Uterus (tissue), 4 donors: Measurements from ENCODE around the gene AKIRIN2. TPM values are rescaled to one million over a fixed set of nuclear protein-coding genes. Genes with fewer than 3 reads are reported as not detected.

Source experiments
- DNase-seq, 2 donors: peaks; one replicate each; pipeline ENCODE4 v3.0.0-alpha.2; 2019 to 2020
- H3K27ac ChIP-seq, 2 donors: fragments of 200-600 bp; sonication (generic); 1 replicate in 1 of 2; 2 replicates in 1 of 2; pipeline ENCODE4 v1.5.1; 2016 to 2018
- H3K27me3 ChIP-seq, 2 donors: fragments of 200-600 bp; sonication (generic); one replicate each; pipeline ENCODE4 v1.5.1; 2018 to 2019; ENCODE audit warnings: control low read depth in 1 of 2
- H3K36me3 ChIP-seq, 2 donors: fragments of 200-600 bp; sonication (generic); one replicate each; pipeline ENCODE4 v1.5.1; 2019; ENCODE audit warnings: control low read depth in 1 of 2
- H3K4me1 ChIP-seq, 2 donors: fragments of 200-600 bp; sonication (generic); one replicate each; pipeline ENCODE4 v1.5.1; 2018 to 2019; ENCODE audit warnings: control low read depth in 1 of 2
- H3K4me3 ChIP-seq, 2 donors: fragments of 200-600 bp; sonication (generic); 1 replicate in 1 of 2; 2 replicates in 1 of 2; pipeline ENCODE4 v1.5.1; 2018 to 2019; ENCODE audit warnings: mild to moderate bottlenecking in 1 of 2
- H3K9me3 ChIP-seq, 2 donors: fragments of 200-600 bp; sonication (generic); one replicate each; pipeline ENCODE4 v1.5.1; 2019; ENCODE audit warnings: control low read depth in 1 of 2
- POLR2A ChIP-seq, 2 donors: fragments of 450-650 bp; IDR thresholded peaks; one replicate each; pipeline ENCODE4 v1.6.1; 2016; ENCODE audit warnings: antibody characterized with exemption in 2 of 2, mild to moderate bottlenecking in 1 of 2, moderate library complexity in 1 of 2
- intact Hi-C: fragments of 100-400 bp; cut with DNase I; formaldehyde crosslinking; loops from one replicate; pipeline ENCODE4 v1.15.1; 2023; ENCODE audit warnings: low total_unique reads
- total RNA-seq, 4 donors: library from RNA; depleted of rRNA in 3 of 4; stranded (reverse); fragments of >200 nt in 3 of 4; gene quantifications; one replicate each; pipeline versions ENCODE4 v1.1.0 to v1.2.4, GENCODE V29; 2014 to 2023
- TF ChIP-seq, protein P1 (sequence below), 4 experiments: fragments of 200-600 bp in 2 of 4; fragments of 450-650 bp in 2 of 4; sonication (generic) in 2 of 4; IDR thresholded peaks; one replicate each; pipeline ENCODE4 v1.5.1; 2016 to 2019; ENCODE audit warnings: antibody characterized with exemption in 4 of 4, mild to moderate bottlenecking in 2 of 4, moderate library complexity in 1 of 4
- donor health status: DM: yes; HTN: yes; CAD: no.

Gene AKIRIN2
- total RNA-seq, 4 donors from 2014 or later: 6.9 to 41.5 (median 24.8) TPM

GRCh38 chr6:87667032-87667431 is 35.0 kb downstream of the AKIRIN2 start:
- intact Hi-C loops: no loop called here
- H3K36me3 ChIP-seq: no peaks in the 10 kb centered on the region

GRCh38 chr6:87664921-87665485 is 37.0 kb downstream of the AKIRIN2 start:
- Histone ChIP-seq H3K4me1 (no peaks in the 10 kb centered on the region), H3K27me3 (no peaks in the 10 kb centered on the region), H3K27ac (no peak overlapping the region), H3K36me3 (no peaks in the 10 kb centered on the region), H3K4me3 (no peak overlapping the region), H3K9me3 (no peaks in the 10 kb centered on the region)
- intact Hi-C loops: no loop called here
- no peak for DNase-seq
- TF ChIP-seq, protein P1, sequence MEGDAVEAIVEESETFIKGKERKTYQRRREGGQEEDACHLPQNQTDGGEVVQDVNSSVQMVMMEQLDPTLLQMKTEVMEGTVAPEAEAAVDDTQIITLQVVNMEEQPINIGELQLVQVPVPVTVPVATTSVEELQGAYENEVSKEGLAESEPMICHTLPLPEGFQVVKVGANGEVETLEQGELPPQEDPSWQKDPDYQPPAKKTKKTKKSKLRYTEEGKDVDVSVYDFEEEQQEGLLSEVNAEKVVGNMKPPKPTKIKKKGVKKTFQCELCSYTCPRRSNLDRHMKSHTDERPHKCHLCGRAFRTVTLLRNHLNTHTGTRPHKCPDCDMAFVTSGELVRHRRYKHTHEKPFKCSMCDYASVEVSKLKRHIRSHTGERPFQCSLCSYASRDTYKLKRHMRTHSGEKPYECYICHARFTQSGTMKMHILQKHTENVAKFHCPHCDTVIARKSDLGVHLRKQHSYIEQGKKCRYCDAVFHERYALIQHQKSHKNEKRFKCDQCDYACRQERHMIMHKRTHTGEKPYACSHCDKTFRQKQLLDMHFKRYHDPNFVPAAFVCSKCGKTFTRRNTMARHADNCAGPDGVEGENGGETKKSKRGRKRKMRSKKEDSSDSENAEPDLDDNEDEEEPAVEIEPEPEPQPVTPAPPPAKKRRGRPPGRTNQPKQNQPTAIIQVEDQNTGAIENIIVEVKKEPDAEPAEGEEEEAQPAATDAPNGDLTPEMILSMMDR (IDR thresholded peaks at IDR 0.05): no peak
- TF ChIP-seq POLR2A (IDR thresholded peaks at IDR 0.05): no peak

More at GRCh38 chr6:87667032-87667431, 35.0 kb downstream of the AKIRIN2 start:
- no peaks in the 10 kb centered on the region for H3K9me3 ChIP-seq
- TF ChIP-seq POLR2A (IDR thresholded peaks at IDR 0.05): no peak
- TF ChIP-seq, protein P1 (IDR thresholded peaks at IDR 0.05): no peak
- H3K4me1 ChIP-seq: no peaks in the 10 kb centered on the region
- H3K27ac ChIP-seq: no peak overlapping the region
- no peak overlapping the region for H3K4me3 ChIP-seq
- no peak for DNase-seq
- no peaks in the 10 kb centered on the region for H3K27me3 ChIP-seq

- H3K36me3 ChIP-seq: no peaks in the 10 kb centered on the region
- DNase-seq: no peak
- H3K9me3 ChIP-seq: no peaks in the 10 kb centered on the region
- H3K4me1 ChIP-seq: no peaks in the 10 kb centered on the region
- intact Hi-C loops: no loop called here
- H3K4me3 ChIP-seq: no peak overlapping the region
- TF ChIP-seq, protein P1 (IDR thresholded peaks at IDR 0.05): no peak
- TF ChIP-seq POLR2A (IDR thresholded peaks at IDR 0.05): no peak
- H3K27ac ChIP-seq: no peak overlapping the region
- H3K27me3 ChIP-seq: no peaks in the 10 kb centered on the region
Measured at GRCh38 chr6:87663434-87663833, 38.6 kb downstream of the AKIRIN2 start.

DNA sequence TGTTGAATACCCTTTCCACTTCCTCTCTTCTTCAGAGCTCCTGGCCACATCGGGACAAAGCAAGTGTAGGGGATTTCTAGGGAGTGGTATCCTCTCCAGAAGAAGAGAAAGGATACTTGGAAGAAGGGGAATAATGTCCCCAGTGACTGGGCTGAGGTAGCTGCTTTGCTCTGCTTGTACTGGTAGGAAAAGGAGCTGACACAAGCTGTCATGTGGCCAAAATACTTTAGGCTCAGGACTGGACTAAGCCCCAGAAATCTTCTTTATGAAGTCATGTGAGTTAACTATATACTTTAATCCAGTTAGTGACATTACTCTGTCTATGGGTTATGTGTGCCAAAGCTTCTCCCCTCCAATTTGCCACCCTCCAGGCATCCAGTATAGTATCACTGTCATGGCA is 40.5 kb downstream of the AKIRIN2 start:
- Histone ChIP-seq H3K4me1 (no peaks in the 10 kb centered on the region), H3K27me3 (no peaks in the 10 kb centered on the region), H3K9me3 (no peaks in the 10 kb centered on the region), H3K4me3 (no peak overlapping the region), H3K27ac (no peak overlapping the region), H3K36me3 (no peaks in the 10 kb centered on the region)
- no peak for DNase-seq
- intact Hi-C loops: no loop called here
- TF ChIP-seq, protein P1 (IDR thresholded peaks at IDR 0.05): no peak
- no peak for TF ChIP-seq POLR2A (IDR thresholded peaks at IDR 0.05)

GRCh38 chr6:87661016-87661415 is 41.0 kb downstream of the AKIRIN2 start:
- TF ChIP-seq, protein P1 (IDR thresholded peaks at IDR 0.05): no peak
- TF ChIP-seq POLR2A (IDR thresholded peaks at IDR 0.05): no peak
- Histone ChIP-seq H3K4me3 (no peak overlapping the region), H3K27me3 (no peaks in the 10 kb centered on the region), H3K4me1 (no peaks in the 10 kb centered on the region), H3K36me3 (no peaks in the 10 kb centered on the region), H3K9me3 (no peaks in the 10 kb centered on the region), H3K27ac (no peak overlapping the region)
- intact Hi-C loops: no loop called here
- no peak for DNase-seq
